Mesendoderm (in vitro differentiated cells): ENCODE results near the gene MRAS.

Experiments
- DNase-seq: peaks from one replicate; pipeline ENCODE4 v3.0.0; 2013
- H2AK5ac ChIP-seq: 2 replicates; pipeline ENCODE4 v1.6.1; 2013; ENCODE audit warnings: low read length, inconsistent platforms
- H2BK120ac ChIP-seq: 2 replicates; pipeline ENCODE4 v1.6.1; 2013; ENCODE audit warnings: low read depth, mild to moderate bottlenecking, low read length, moderate library complexity, mixed read lengths
- H2BK15ac ChIP-seq: replicated peaks from 2 replicates; pipeline ENCODE4 v1.6.1; 2013; ENCODE audit warnings: low read depth, mild to moderate bottlenecking, moderate library complexity
- H2BK5ac ChIP-seq: 2 replicates; pipeline ENCODE4 v1.6.1; 2013; ENCODE audit warnings: low read length, inconsistent platforms
- H3K18ac ChIP-seq: 2 replicates; pipeline ENCODE4 v1.6.1; 2013; ENCODE audit warnings: mild to moderate bottlenecking, low read length, mixed read lengths
- H3K23ac ChIP-seq: one replicate; pipeline ENCODE4 v1.6.1; 2013; ENCODE audit warnings: low read length
- H3K27ac ChIP-seq: 2 replicates; pipeline ENCODE4 v1.5.1; 2013; ENCODE audit warnings: low read depth, mild to moderate bottlenecking, inconsistent platforms, low read length, moderate library complexity
- H3K27me3 ChIP-seq: 2 replicates; pipeline ENCODE4 v1.6.1; 2013; ENCODE audit warnings: low read length, control low read depth, mild to moderate bottlenecking, inconsistent platforms; ENCODE audit not compliant: insufficient read depth, poor library complexity
- H3K36me3 ChIP-seq: 2 replicates; pipeline ENCODE4 v1.6.1; 2013; ENCODE audit warnings: low read length, inconsistent platforms; ENCODE audit not compliant: control insufficient read depth, insufficient read depth
- H3K4ac ChIP-seq: one replicate; pipeline ENCODE4 v1.6.1; 2013; ENCODE audit warnings: low read depth, mild to moderate bottlenecking, low read length, moderate library complexity
- H3K4me1 ChIP-seq: 2 replicates; pipeline ENCODE4 v1.6.1; 2013; ENCODE audit warnings: low read depth, low read length, inconsistent platforms; ENCODE audit not compliant: control insufficient read depth
- H3K4me2 ChIP-seq: 2 replicates; pipeline ENCODE4 v1.6.1; 2013; ENCODE audit warnings: low read length
- H3K4me3 ChIP-seq: 2 replicates; pipeline ENCODE4 v1.5.1; 2013; ENCODE audit warnings: mild to moderate bottlenecking, low read length
- H3K56ac ChIP-seq: one replicate; pipeline ENCODE4 v1.6.1; 2013; ENCODE audit warnings: low read length
- H3K79me1 ChIP-seq: 2 replicates; pipeline ENCODE4 v1.6.1; 2013; ENCODE audit warnings: low read length, inconsistent platforms
- H3K79me2 ChIP-seq: 2 replicates; pipeline ENCODE4 v1.6.1; 2013; ENCODE audit warnings: mild to moderate bottlenecking, low read length; ENCODE audit not compliant: control insufficient read depth, insufficient read depth
- H3K9ac ChIP-seq: 2 replicates; pipeline ENCODE4 v1.6.1; 2013; ENCODE audit warnings: low read length, inconsistent platforms
- H4K5ac ChIP-seq: one replicate; pipeline ENCODE4 v1.6.1; 2013; ENCODE audit warnings: low read length
- H4K8ac ChIP-seq: one replicate; pipeline ENCODE4 v1.6.1; 2013; ENCODE audit warnings: low read depth, mild to moderate bottlenecking, control low read depth, low read length, moderate library complexity
- WGBS: extraction: QIAGEN DNeasy Blood & Tissue Kit; methylation state at CpG from one replicate; pipeline ENCODE4 v1.1.7; 2013; ENCODE audit warnings: low lambda C conversion rate, missing lambda C conversion rate; ENCODE audit not compliant: insufficient coverage; ENCODE audit errors: extremely low coverage; 5-methylcytosine and 5-hydroxymethylcytosine counted together

The MRAS gene

DNA sequence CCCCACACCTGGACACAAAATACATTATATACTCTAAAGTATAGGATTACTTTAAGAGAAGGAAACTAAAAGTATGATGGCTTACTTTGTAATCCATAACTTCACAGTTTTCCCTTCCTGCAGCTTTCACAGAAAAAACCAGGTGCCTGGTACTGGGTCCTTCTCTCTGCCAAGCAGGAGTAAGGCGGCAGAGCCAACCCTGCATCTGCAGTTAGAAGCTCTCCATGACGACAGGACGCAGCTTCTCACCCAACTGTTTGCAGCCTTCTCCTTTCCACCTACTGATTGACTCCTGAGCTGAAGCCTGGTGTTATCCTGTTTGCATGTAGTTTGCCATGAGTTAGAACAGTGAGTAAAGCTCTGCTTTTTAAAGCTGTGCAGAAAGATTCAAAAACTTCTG is 6.7 kb downstream of the MRAS start:
- Histone ChIP-seq H3K79me1 (peaks cover 3% of the 10 kb centered on the region), H3K18ac (no peak overlapping the region), H3K79me2 (no peaks in the 10 kb centered on the region), H3K56ac (no peak overlapping the region), H3K9ac (no peak overlapping the region), H2BK5ac (no peak overlapping the region), H3K23ac (no peak overlapping the region), H3K36me3 (no peaks in the 10 kb centered on the region), H2AK5ac (no peak overlapping the region), H3K4ac (no peak overlapping the region), H4K8ac (no peak overlapping the region), H3K4me3 (no peak overlapping the region), H3K27me3 (no peaks in the 10 kb centered on the region), H2BK15ac (no peak overlapping the region), H2BK120ac (no peak overlapping the region), H3K4me2 (no peak overlapping the region), H3K4me1 (peaks cover 2% of the 10 kb centered on the region), H4K5ac (no peak overlapping the region), H3K27ac (no peak overlapping the region)
- DNase-seq: no peak
- no CpG with 5 or more reads among the region's 3 CpGs for WGBS

DNA sequence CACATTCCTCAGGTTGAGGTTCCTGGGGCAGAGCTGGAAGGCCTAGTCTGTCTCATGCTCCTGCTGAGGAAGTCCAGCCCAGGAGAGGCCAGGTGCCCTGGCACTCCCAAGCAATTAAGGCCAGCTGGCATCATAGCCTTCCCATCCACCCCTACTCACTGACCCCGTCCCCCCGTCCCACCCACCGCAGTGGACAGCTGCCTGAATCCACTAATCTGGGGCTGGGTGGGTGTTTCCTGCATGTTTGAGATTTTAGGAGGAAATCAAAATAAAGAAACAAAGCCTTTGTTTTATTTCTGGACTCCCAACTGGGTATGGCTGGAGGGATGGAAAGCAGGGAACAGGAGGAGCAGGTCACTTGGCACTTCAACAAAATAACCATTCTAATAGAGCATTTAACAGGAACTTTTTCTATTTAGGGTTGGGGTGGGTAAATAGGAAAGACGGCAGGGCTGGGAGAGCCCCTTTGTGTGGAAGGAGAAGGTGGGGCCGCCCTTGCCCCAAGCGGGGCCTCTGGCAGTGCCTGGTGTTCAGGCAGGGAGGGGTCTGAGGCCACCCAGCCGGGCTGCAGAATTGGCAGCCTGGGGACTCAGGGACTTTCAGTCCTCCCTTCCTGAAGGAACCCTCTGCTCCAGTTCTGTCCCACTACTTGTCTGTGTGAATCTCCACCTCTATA is 8.5 kb downstream of the MRAS start:
- no peak overlapping the region for H2BK120ac ChIP-seq
- no peak overlapping the region for H3K18ac ChIP-seq
- no peaks in the 10 kb centered on the region for H3K79me2 ChIP-seq
- H3K4me1 ChIP-seq: no peaks in the 10 kb centered on the region
- no peak overlapping the region for H3K4me3 ChIP-seq
- no peaks in the 10 kb centered on the region for H3K36me3 ChIP-seq
- no peak overlapping the region for H4K5ac ChIP-seq
- no peak overlapping the region for H3K9ac ChIP-seq
- H2BK15ac ChIP-seq: no peak overlapping the region
- H3K56ac ChIP-seq: no peak overlapping the region
- no peak overlapping the region for H3K4ac ChIP-seq
- peaks cover 2% of the 10 kb centered on the region for H3K79me1 ChIP-seq
- H3K23ac ChIP-seq: no peak overlapping the region
- no peaks in the 10 kb centered on the region for H3K27me3 ChIP-seq
- no CpG with 5 or more reads among the region's 7 CpGs for WGBS
- H3K4me2 ChIP-seq: no peak overlapping the region
- no peak overlapping the region for H2BK5ac ChIP-seq
- H3K27ac ChIP-seq: no peak overlapping the region
- H4K8ac ChIP-seq: no peak overlapping the region
- H2AK5ac ChIP-seq: no peak overlapping the region
- DNase-seq: no peak

DNA sequence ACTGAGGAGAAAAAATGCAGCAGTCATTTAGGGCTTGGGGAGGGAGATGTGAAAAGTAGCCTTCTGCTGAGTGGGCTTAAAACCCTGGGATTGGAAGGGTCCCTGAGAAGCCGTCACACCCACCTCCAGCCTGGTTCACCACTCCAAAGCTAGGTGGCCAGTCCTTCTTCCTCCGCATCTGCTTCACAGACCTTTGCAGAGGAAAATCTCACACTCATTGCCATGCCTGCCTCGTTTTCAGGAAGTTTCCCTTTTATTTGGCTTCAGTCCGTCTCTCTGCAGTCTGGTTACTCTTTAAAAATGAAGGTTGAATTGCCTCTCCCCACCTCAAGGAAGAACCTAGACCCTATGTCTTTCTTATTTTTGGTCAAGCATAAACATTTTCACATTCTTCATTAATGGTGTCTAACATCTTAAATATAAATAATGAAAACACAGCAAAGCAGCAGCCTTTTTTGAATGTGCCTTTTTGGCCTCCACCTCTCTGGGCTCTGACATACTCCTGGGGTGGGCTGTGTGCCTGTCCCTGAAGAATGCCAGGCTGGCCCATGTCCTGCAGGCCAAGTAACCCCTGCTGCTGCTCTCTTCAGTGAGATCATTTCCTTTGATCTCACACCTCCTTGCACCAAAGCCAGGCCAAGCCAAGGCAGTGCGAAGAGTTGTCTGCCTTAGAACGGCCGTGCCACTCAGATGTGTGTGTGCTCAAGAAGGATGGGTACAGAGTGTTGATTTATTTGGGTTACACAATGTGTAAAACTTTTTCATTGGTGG is 11.0 kb downstream of the MRAS start:
- no peaks in the 10 kb centered on the region for H3K4me1 ChIP-seq
- H2AK5ac ChIP-seq: no peak overlapping the region
- no peak overlapping the region for H3K23ac ChIP-seq
- H3K27ac ChIP-seq: no peak overlapping the region
- no peaks in the 10 kb centered on the region for H3K79me1 ChIP-seq
- H3K4me3 ChIP-seq: no peak overlapping the region
- H3K18ac ChIP-seq: no peak overlapping the region
- peak; percentile 64 for DNase-seq
- no peak overlapping the region for H3K56ac ChIP-seq
- no CpG with 5 or more reads among the region's 7 CpGs for WGBS
- H4K5ac ChIP-seq: no peak overlapping the region
- no peak overlapping the region for H3K4ac ChIP-seq
- no peak overlapping the region for H2BK120ac ChIP-seq
- no peak overlapping the region for H3K9ac ChIP-seq
- H2BK5ac ChIP-seq: no peak overlapping the region
- no peaks in the 10 kb centered on the region for H3K36me3 ChIP-seq
- no peak overlapping the region for H2BK15ac ChIP-seq
- H3K4me2 ChIP-seq: no peak overlapping the region
- no peaks in the 10 kb centered on the region for H3K27me3 ChIP-seq
- no peak overlapping the region for H4K8ac ChIP-seq
- no peaks in the 10 kb centered on the region for H3K79me2 ChIP-seq

DNA sequence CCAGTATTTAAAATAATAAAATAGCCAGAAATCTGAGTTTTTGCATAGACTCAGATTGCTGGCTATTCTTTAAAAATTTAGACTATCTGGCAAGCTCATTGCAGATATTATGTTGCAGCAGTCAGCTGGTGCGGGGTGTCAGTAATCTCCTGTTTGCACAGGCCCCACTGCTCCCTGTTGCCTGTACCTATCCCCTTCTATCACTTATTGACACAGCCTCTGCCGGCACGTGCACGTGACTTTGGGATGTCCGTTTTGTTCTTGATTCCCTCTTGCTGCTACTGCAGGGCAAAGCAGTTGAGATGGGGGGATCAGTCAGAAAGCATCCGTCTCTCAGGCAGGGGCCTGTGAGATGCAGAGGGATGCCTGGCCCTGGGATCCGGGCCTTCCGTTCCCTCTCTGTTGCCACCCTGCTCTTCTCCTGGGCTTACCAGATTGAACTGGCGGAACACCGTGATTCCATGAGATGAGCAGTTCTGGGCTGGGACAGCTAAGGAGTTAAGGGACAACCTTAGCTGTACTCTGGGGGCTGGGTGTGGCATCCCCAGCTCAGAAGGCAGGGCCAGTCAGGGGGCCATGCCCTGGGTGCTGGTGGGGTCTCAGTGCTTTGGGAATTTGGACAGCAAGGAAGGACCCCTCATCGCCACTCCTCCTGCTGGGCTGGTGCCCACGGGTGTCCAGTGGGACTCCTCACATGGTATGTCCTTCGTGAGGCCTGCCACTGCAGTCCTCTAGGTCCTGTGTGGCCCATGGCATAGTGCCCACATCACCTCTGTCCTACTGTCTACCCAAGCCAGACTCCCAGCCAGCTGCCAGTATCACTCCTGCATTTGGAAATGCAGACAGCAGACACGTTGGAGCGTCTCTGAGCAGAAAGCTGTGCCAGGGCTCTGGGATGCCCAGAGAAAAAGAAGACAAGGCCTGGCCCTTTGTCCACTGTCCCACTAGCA is 11.8 kb downstream of the MRAS start:
- no peak overlapping the region for H3K56ac ChIP-seq
- no peak overlapping the region for H3K18ac ChIP-seq
- H3K4ac ChIP-seq: no peak overlapping the region
- no peaks in the 10 kb centered on the region for H3K79me1 ChIP-seq
- H4K5ac ChIP-seq: no peak overlapping the region
- no peak overlapping the region for H3K27ac ChIP-seq
- H3K27me3 ChIP-seq: no peaks in the 10 kb centered on the region
- no peak overlapping the region for H3K23ac ChIP-seq
- no peak overlapping the region for H3K9ac ChIP-seq
- no peaks in the 10 kb centered on the region for H3K79me2 ChIP-seq
- no peak overlapping the region for H2AK5ac ChIP-seq
- WGBS: no CpG with 5 or more reads among the region's 15 CpGs
- H3K4me3 ChIP-seq: no peak overlapping the region
- H3K36me3 ChIP-seq: no peaks in the 10 kb centered on the region
- H3K4me1 ChIP-seq: no peaks in the 10 kb centered on the region
- DNase-seq: no peak
- no peak overlapping the region for H2BK120ac ChIP-seq
- no peak overlapping the region for H2BK5ac ChIP-seq
- no peak overlapping the region for H3K4me2 ChIP-seq
- H4K8ac ChIP-seq: no peak overlapping the region
- H2BK15ac ChIP-seq: no peak overlapping the region

DNA sequence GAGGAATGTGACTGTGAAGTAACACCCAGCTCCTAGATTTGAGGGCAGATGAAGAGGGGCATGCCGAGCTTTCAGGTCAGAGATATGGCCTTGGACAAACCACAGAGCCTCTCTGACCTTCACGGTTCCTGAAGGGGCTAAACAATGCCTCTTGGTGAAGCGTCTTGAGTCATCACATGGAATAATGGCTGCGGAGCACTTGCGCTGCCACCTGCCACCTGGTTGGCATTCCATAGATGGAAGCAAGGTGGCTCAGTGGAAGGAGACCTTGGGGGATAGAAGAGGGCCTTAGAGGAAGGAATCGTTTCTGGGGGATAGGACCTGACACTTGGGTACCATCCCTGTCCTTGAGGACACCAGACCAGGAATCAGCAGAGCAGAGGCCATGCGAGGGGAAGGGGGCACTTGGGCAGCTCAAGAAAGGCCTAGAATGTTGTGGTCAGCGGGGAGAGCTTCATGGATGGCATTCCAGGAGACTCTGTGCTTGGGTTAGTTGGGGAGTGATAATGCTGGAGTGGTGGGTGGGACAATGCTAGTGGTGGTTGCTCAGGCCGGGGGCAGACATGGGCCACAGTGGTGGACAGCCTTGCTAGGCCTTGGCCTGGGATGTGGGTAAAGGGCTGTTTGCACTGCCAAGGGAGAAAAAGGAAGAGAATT is 12.6 kb downstream of the MRAS start:
- no CpG with 5 or more reads among the region's 9 CpGs for WGBS
- Histone ChIP-seq H3K4me2 (no peak overlapping the region), H2BK5ac (no peak overlapping the region), H3K9ac (no peak overlapping the region), H3K4me3 (no peak overlapping the region), H4K5ac (no peak overlapping the region), H4K8ac (no peak overlapping the region), H3K27ac (no peak overlapping the region), H3K79me1 (no peaks in the 10 kb centered on the region), H3K56ac (no peak overlapping the region), H3K36me3 (no peaks in the 10 kb centered on the region), H2BK15ac (no peak overlapping the region), H3K27me3 (no peaks in the 10 kb centered on the region), H3K4ac (no peak overlapping the region), H3K4me1 (no peaks in the 10 kb centered on the region), H3K79me2 (no peaks in the 10 kb centered on the region), H3K23ac (no peak overlapping the region), H2BK120ac (no peak overlapping the region), H2AK5ac (no peak overlapping the region), H3K18ac (no peak overlapping the region)
- no peak for DNase-seq
